ENCODE results near the gene EFL1.
A peak's percentile ranks its signal among the peaks of the same experiment; 100 is the strongest.
"Not testable (repeated sequence)": the region's sequence is repeated elsewhere in the genome, so short reads cannot be mapped to it uniquely, and the experiment has no call there.

Gene EFL1

GRCh38 chr15:82303956-82304777 is 41.6 kb upstream of the EFL1 start:
- DNase-seq (ENCODE audit: low read depth): no peak
- no peak overlapping the region for H3K4me3 ChIP-seq (ENCODE audit: low read depth, low read length)
- TF ChIP-seq CTCF (IDR thresholded peaks at IDR 0.05; ENCODE audit: insufficient read depth, low read depth, low read length, missing control alignments): no peak

- TF ChIP-seq CTCF (IDR thresholded peaks at IDR 0.05; ENCODE audit: insufficient read depth, low read depth, low read length, missing control alignments): no peak
- DNase-seq (ENCODE audit: low read depth): no peak
- H3K4me3 ChIP-seq (ENCODE audit: low read depth, low read length): no peak overlapping the region
These were observed 38.9 kb upstream of the EFL1 start for GRCh38 chr15:82301296-82302016.

- TF ChIP-seq CTCF (IDR thresholded peaks at IDR 0.05; ENCODE audit: insufficient read depth, low read depth, low read length, missing control alignments): no peak
- H3K4me3 ChIP-seq (ENCODE audit: low read depth, low read length): no peak overlapping the region
- DNase-seq (ENCODE audit: low read depth): no peak
These were observed 38.3 kb upstream of the EFL1 start for GRCh38 chr15:82300883-82301282.

GRCh38 chr15:82300326-82300725 is 37.8 kb upstream of the EFL1 start:
- H3K4me3 ChIP-seq (ENCODE audit: low read depth, low read length); DNase-seq (ENCODE audit: low read depth): not testable (repeated sequence)

GRCh38 chr15:82299511-82299914 is 37.0 kb upstream of the EFL1 start:
- not testable (repeated sequence) for H3K4me3 ChIP-seq (ENCODE audit: low read depth, low read length); DNase-seq (ENCODE audit: low read depth)

GRCh38 chr15:82298520-82298919 is 36.0 kb upstream of the EFL1 start:
- no peak for TF ChIP-seq CTCF (IDR thresholded peaks at IDR 0.05; ENCODE audit: insufficient read depth, low read depth, low read length, missing control alignments)
- H3K4me3 ChIP-seq (ENCODE audit: low read depth, low read length): no peak overlapping the region
- peak; percentile 47 for DNase-seq (ENCODE audit: low read depth)

GRCh38 chr15:82298032-82298431 is 35.5 kb upstream of the EFL1 start:
- H3K4me3 ChIP-seq (ENCODE audit: low read depth, low read length): no peak overlapping the region
- no peak for TF ChIP-seq CTCF (IDR thresholded peaks at IDR 0.05; ENCODE audit: insufficient read depth, low read depth, low read length, missing control alignments)
- no peak for DNase-seq (ENCODE audit: low read depth)

- no peak overlapping the region for H3K4me3 ChIP-seq (ENCODE audit: low read depth, low read length)
- DNase-seq (ENCODE audit: low read depth): no peak
- TF ChIP-seq CTCF (IDR thresholded peaks at IDR 0.05; ENCODE audit: insufficient read depth, low read depth, low read length, missing control alignments): no peak
These were observed 35.0 kb upstream of the EFL1 start for GRCh38 chr15:82297546-82297945.

Data from GM12865 (cell line).